ENCODE measurements around the gene MAP3K21.

- TF ChIP-seq CTCF (IDR thresholded peaks at IDR 0.05; ENCODE audit: control extremely low read depth in 1 of 3, insufficient read depth in 1 of 3, low read depth in 1 of 3, low read length in 3 of 3) (no peak), ATF3 (IDR thresholded peaks at IDR 0.05; ENCODE audit: insufficient read depth, low read depth, low read length) (no peak), GABPA (IDR thresholded peaks at IDR 0.05; ENCODE audit: borderline replicate concordance, insufficient read depth, low read length) (no peak), SUZ12 (IDR thresholded peaks at IDR 0.05; ENCODE audit: low read length) (no peak), POLR2A (IDR thresholded peaks at IDR 0.05; ENCODE audit: control extremely low read depth in 1 of 2, low read depth in 2 of 2, low read length in 2 of 2) (no peak), KDM1A (IDR thresholded peaks at IDR 0.05; ENCODE audit: borderline replicate concordance, low read length) (no peak), SP2 (IDR thresholded peaks at IDR 0.05; ENCODE audit: low read length) (no peak), CREB1 (IDR thresholded peaks at IDR 0.05) (no peak), EP300 (IDR thresholded peaks at IDR 0.05; ENCODE audit: borderline replicate concordance in 1 of 2, low read depth in 2 of 2, low read length in 2 of 2) (no peak), TAF7 (optimal IDR thresholded peaks at IDR 0.05; ENCODE audit: borderline replicate concordance, low read depth, low read length) (no peak), BACH1 (IDR thresholded peaks at IDR 0.05; ENCODE audit: low read length) (no peak), JUND (IDR thresholded peaks at IDR 0.05; ENCODE audit: low read length) (no peak), SIRT6 (IDR thresholded peaks at IDR 0.05; ENCODE audit: low read length) (no peak)
Measured at GRCh38 chr1:233281711-233282581, 45.6 kb upstream of the MAP3K21 start.

All from H1 (cell line).